ENCODE measurements around the gene MAPK8. TPM values are rescaled to one million over a fixed set of nuclear protein-coding genes. Genes with fewer than 3 reads are reported as not detected.

Gene MAPK8
- total and polyA plus RNA-seq, 9 of the 15 experiments (the other 6 are each of a cell fraction or from before 2014, with no cell fraction given): 6.4 to 159 (median 71.0) TPM

DNA sequence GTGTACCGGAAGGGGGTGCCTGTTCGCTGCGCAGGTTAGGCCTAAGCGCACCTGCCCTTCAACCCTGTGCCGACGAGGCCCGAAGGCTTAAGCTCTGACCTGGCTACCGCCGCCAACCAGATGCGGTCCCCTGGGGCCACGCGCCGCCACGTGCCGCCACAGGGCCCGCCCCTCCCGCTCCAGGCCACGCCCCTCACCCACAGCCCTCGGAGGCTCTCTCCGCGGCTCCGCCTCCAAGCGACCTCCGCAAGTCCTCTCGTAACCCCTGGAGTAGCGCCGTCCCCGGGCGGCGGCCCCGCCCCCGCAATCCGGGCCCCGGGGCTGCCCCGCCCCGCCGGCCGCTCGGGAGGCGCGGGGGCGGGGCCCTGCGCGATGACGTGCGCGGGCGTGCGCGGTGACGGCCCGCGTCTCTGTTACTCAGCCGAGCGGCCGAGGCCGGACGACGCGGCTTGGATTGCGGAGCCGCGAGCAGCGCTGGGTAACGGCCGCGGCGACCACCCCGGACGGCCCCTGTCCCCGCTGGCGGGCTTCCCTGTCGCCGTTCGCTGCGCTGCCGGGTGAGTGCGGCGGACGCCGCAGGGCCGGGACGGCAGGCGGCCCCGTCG, at the start of gene MAPK8 (continued):
- TF ChIP-seq, protein P1, sequence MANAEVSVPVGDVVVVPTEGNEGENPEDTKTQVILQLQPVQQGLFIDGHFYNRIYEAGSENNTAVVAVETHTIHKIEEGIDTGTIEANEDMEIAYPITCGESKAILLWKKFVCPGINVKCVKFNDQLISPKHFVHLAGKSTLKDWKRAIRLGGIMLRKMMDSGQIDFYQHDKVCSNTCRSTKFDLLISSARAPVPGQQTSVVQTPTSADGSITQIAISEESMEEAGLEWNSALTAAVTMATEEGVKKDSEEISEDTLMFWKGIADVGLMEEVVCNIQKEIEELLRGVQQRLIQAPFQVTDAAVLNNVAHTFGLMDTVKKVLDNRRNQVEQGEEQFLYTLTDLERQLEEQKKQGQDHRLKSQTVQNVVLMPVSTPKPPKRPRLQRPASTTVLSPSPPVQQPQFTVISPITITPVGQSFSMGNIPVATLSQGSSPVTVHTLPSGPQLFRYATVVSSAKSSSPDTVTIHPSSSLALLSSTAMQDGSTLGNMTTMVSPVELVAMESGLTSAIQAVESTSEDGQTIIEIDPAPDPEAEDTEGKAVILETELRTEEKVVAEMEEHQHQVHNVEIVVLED (CRISPR knock-in tag; IDR thresholded peaks at IDR 0.05): peak; percentile 97
- peak; percentile 84 for TF ChIP-seq GATAD2B (IDR thresholded peaks at IDR 0.05; ENCODE audit: borderline replicate concordance)
- no peak for TF ChIP-seq ZC3H4 (CRISPR knock-in tag; IDR thresholded peaks at IDR 0.05; ENCODE audit: borderline replicate concordance)
- peak; percentile 82 for TF ChIP-seq RAD51 (IDR thresholded peaks at IDR 0.05; ENCODE audit: borderline replicate concordance, low read depth)
- TF ChIP-seq, protein P2, sequence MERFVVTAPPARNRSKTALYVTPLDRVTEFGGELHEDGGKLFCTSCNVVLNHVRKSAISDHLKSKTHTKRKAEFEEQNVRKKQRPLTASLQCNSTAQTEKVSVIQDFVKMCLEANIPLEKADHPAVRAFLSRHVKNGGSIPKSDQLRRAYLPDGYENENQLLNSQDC (CRISPR knock-in tag; IDR thresholded peaks at IDR 0.05): peak; percentile 89
- TF ChIP-seq, protein P3, sequence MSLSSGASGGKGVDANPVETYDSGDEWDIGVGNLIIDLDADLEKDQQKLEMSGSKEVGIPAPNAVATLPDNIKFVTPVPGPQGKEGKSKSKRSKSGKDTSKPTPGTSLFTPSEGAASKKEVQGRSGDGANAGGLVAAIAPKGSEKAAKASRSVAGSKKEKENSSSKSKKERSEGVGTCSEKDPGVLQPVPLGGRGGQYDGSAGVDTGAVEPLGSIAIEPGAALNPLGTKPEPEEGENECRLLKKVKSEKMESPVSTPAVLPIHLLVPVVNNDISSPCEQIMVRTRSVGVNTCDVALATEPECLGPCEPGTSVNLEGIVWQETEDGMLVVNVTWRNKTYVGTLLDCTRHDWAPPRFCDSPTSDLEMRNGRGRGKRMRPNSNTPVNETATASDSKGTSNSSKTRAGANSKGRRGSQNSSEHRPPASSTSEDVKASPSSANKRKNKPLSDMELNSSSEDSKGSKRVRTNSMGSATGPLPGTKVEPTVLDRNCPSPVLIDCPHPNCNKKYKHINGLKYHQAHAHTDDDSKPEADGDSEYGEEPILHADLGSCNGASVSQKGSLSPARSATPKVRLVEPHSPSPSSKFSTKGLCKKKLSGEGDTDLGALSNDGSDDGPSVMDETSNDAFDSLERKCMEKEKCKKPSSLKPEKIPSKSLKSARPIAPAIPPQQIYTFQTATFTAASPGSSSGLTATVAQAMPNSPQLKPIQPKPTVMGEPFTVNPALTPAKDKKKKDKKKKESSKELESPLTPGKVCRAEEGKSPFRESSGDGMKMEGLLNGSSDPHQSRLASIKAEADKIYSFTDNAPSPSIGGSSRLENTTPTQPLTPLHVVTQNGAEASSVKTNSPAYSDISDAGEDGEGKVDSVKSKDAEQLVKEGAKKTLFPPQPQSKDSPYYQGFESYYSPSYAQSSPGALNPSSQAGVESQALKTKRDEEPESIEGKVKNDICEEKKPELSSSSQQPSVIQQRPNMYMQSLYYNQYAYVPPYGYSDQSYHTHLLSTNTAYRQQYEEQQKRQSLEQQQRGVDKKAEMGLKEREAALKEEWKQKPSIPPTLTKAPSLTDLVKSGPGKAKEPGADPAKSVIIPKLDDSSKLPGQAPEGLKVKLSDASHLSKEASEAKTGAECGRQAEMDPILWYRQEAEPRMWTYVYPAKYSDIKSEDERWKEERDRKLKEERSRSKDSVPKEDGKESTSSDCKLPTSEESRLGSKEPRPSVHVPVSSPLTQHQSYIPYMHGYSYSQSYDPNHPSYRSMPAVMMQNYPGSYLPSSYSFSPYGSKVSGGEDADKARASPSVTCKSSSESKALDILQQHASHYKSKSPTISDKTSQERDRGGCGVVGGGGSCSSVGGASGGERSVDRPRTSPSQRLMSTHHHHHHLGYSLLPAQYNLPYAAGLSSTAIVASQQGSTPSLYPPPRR (CRISPR knock-in tag; IDR thresholded peaks at IDR 0.05; ENCODE audit: borderline replicate concordance): peak; percentile 74; the same call in 1 of the 2 replicates
- TF ChIP-seq EP400 (IDR thresholded peaks at IDR 0.05): peak; percentile 84
- TF ChIP-seq, protein P4, sequence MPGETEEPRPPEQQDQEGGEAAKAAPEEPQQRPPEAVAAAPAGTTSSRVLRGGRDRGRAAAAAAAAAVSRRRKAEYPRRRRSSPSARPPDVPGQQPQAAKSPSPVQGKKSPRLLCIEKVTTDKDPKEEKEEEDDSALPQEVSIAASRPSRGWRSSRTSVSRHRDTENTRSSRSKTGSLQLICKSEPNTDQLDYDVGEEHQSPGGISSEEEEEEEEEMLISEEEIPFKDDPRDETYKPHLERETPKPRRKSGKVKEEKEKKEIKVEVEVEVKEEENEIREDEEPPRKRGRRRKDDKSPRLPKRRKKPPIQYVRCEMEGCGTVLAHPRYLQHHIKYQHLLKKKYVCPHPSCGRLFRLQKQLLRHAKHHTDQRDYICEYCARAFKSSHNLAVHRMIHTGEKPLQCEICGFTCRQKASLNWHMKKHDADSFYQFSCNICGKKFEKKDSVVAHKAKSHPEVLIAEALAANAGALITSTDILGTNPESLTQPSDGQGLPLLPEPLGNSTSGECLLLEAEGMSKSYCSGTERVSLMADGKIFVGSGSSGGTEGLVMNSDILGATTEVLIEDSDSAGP (CRISPR knock-in tag; IDR thresholded peaks at IDR 0.05): peak; percentile 73; the same call in 1 of the 2 replicates
- TF ChIP-seq, protein P5, sequence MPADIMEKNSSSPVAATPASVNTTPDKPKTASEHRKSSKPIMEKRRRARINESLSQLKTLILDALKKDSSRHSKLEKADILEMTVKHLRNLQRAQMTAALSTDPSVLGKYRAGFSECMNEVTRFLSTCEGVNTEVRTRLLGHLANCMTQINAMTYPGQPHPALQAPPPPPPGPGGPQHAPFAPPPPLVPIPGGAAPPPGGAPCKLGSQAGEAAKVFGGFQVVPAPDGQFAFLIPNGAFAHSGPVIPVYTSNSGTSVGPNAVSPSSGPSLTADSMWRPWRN (IDR thresholded peaks at IDR 0.05; ENCODE audit: low read depth): peak; percentile 99
- peak; percentile 76; the same call in 1 of the 2 replicates for TF ChIP-seq SMAD4 (CRISPR knock-in tag; conservative IDR thresholded peaks at IDR 0.05)
- TF ChIP-seq CBFA2T2 (conservative IDR thresholded peaks at IDR 0.05): 0 out of 2 replicates have a peak, but pooled peaks have one; percentile 24
- TF ChIP-seq, protein P6, sequence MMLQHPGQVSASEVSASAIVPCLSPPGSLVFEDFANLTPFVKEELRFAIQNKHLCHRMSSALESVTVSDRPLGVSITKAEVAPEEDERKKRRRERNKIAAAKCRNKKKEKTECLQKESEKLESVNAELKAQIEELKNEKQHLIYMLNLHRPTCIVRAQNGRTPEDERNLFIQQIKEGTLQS (IDR thresholded peaks at IDR 0.05): no peak
- TF ChIP-seq, protein P6 (CRISPR knock-in tag; conservative IDR thresholded peaks at IDR 0.05): no peak
- 0 out of 4 replicates have a peak, but pooled peaks of 1 of the 2 experiments have one; percentile 43 for TF ChIP-seq KDM4B (IDR thresholded peaks at IDR 0.05; ENCODE audit: borderline replicate concordance in 2 of 2, low read depth in 1 of 2)

All from K562 (cell line).